Nephron progenitor cell (in vitro differentiated cells): ENCODE measurements around the gene NEMP1.
"Not testable (repeated sequence)": the region's sequence is repeated elsewhere in the genome, so short reads cannot be mapped to it uniquely, and the experiment has no call there.

ENCODE experiments used
- DNase-seq: peaks from one replicate; pipeline ENCODE4 v3.0.0; 2021
- H3K27ac Mint-ChIP-seq: 2 replicates; pipeline ENCODE4 v1.8.0; 2021; ENCODE audit warnings: mild to moderate bottlenecking, moderate library complexity, mixed read lengths
- H3K27me3 Mint-ChIP-seq: 2 replicates; pipeline ENCODE4 v1.8.0; 2021; ENCODE audit warnings: mild to moderate bottlenecking, low read depth, mixed read lengths; ENCODE audit not compliant: poor library complexity
- H3K36me3 Mint-ChIP-seq: 2 replicates; pipeline ENCODE4 v1.8.0; 2021; ENCODE audit warnings: low read depth, mixed read lengths
- H3K4me1 Mint-ChIP-seq: 2 replicates; pipeline ENCODE4 v1.8.0; 2021; ENCODE audit warnings: mixed read lengths
- H3K4me3 Mint-ChIP-seq: 2 replicates; pipeline ENCODE4 v1.8.0; 2021; ENCODE audit warnings: mild to moderate bottlenecking, moderate library complexity, mixed read lengths
- H3K9me3 Mint-ChIP-seq: 2 replicates; pipeline ENCODE4 v1.8.0; 2021; ENCODE audit warnings: mild to moderate bottlenecking, moderate library complexity, mixed read lengths
- CTCF ChIP-seq: fragments of 200-600 bp; sonication (generic); IDR thresholded peaks from 2 replicates; pipeline ENCODE4 v1.5.0; 2021; ENCODE audit warnings: antibody characterized with exemption

NEMP1 gene

GRCh38 chr12:57055824-57056223, 22.8 kb downstream of the NEMP1 start:
- Mint-ChIP-seq H3K4me1 (no peaks in the 10 kb centered on the region), H3K9me3 (peaks cover 7% of the 10 kb centered on the region), H3K4me3 (no peak overlapping the region), H3K27me3 (peaks cover 5% of the 10 kb centered on the region), H3K27ac (no peak overlapping the region), H3K36me3 (peaks cover 42% of the 10 kb centered on the region)
- no peak for DNase-seq
- no peak for TF ChIP-seq CTCF

DNA sequence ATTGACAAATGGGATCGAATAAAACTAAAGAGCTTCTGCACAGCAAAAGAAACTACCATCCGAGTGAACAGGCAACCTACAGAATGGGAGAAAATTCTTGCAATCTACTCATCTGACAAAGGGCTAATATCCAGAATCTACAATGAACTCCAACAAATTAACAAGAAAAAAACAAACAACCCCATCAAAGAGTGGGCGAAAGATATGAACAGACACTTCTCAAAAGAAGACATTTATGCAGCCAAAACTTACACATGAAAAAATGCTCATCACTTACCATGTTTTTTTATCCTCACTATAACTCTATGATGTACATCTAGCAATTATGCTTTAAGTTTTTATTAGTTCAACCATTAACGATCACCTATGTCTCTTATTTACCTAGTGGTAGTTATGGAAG, 24.7 kb downstream of the NEMP1 start:
- Mint-ChIP-seq H3K27me3 (peaks cover 13% of the 10 kb centered on the region), H3K36me3 (peaks cover 31% of the 10 kb centered on the region)
- H3K4me1 Mint-ChIP-seq, DNase-seq, H3K9me3 Mint-ChIP-seq, H3K4me3 Mint-ChIP-seq, H3K27ac Mint-ChIP-seq: not testable (repeated sequence)

DNA sequence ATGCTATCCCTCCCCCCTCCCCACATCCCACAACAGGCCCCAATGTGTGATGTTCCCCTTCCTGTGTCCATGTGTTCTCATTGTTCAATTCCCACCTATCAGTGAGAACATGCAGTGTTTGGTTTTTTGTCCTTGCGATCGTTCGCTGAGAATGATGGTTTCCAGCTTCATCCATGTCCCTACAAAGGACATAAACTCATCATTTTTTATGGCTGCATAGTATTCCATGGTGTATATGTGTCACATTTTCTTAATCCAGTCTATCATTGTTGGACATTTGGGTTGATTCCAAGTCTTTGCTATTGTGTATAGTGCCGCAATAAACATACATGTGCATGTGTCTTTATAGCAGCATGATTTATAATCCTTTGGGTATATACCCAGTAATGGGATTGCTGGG, 25.4 kb downstream of the NEMP1 start:
- H3K27ac Mint-ChIP-seq, DNase-seq, H3K4me1 Mint-ChIP-seq, H3K4me3 Mint-ChIP-seq, H3K9me3 Mint-ChIP-seq: not testable (repeated sequence)
- peaks cover 17% of the 10 kb centered on the region for H3K27me3 Mint-ChIP-seq
- H3K36me3 Mint-ChIP-seq = peaks cover 25% of the 10 kb centered on the region

- DNase-seq = no peak
- H3K4me3 Mint-ChIP-seq = no peak overlapping the region
- no peak overlapping the region for H3K27ac Mint-ChIP-seq
- H3K4me1 Mint-ChIP-seq = no peaks in the 10 kb centered on the region
- H3K36me3 Mint-ChIP-seq = peaks cover 15% of the 10 kb centered on the region
- H3K9me3 Mint-ChIP-seq = peaks cover 7% of the 10 kb centered on the region
- peaks cover 34% of the 10 kb centered on the region for H3K27me3 Mint-ChIP-seq
- no peak for TF ChIP-seq CTCF
Measured at GRCh38 chr12:57051011-57051410, 27.6 kb downstream of the NEMP1 start.

GRCh38 chr12:57049890-57050289, 28.7 kb downstream of the NEMP1 start, which contains the start of gene MYO1A:
MYO1A (minus strand) TSS chr12:57050129; CDS start chr12:57048323, 1,806 bp downstream.
- no peak for TF ChIP-seq CTCF
- peaks cover 10% of the 10 kb centered on the region for H3K36me3 Mint-ChIP-seq
- no peaks in the 10 kb centered on the region for H3K4me1 Mint-ChIP-seq
- H3K27me3 Mint-ChIP-seq = peaks cover 44% of the 10 kb centered on the region
- peak; percentile 27 for DNase-seq
- H3K27ac Mint-ChIP-seq = no peak within 1 kb of the TSS
- H3K9me3 Mint-ChIP-seq = peaks cover 7% of the 10 kb centered on the region
- no peak within 1 kb of the TSS for H3K4me3 Mint-ChIP-seq

DNA sequence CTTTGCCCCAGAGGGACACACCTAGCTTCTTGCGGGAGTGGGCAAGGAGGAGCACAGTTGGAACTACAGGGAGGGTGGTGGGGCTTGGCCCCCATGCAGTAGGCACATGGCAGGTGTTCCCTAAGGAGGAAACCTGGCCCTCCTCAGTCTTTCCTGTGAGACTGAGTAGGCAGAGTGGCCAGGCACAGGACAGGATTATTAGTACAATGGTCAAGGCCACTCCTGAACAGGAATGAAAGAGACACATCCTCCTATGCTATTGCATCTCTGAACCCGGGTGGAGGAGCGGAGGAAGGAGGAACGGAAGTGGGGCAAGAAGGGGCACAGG, 29.5 kb downstream of the NEMP1 start:
- Mint-ChIP-seq H3K4me1 (no peaks in the 10 kb centered on the region), H3K27me3 (peaks cover 44% of the 10 kb centered on the region), H3K36me3 (peaks cover 7% of the 10 kb centered on the region), H3K4me3 (no peak overlapping the region), H3K9me3 (peaks cover 5% of the 10 kb centered on the region), H3K27ac (no peak overlapping the region)
- no peak for TF ChIP-seq CTCF
- DNase-seq = no peak

DNA sequence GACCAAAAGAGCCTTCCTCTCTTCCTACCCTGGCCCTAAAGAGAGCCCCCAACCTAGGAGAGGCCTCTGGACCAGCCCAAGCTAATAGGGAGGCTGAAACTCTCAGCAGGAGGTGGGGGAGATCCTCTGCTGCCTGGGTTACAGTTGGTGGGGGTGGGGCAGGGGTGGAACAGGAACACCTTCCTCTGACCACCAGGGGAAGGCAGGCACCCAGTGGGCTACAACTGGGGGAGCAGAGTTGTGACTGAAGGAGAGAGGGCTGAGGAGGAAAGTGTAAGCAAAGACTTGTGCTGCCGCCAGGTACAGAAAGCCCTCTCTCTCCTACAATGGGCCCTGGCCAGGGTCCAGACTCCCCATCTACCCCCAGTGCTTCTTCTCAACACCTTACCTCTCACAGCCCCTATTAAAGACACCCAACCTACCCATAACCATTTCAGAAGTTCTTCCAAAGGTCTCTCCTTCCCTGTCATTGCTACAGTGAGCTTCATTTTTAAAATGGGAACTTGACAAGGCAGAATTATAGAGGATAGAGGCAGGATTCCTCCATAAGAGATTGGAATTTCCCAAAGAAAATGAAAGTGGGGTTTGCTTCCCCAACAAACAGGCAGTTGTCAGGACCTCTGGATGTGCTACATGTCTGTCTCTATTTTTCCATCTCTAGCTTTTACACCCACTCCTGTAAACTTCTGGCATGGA, 30.0 kb downstream of the NEMP1 start:
- H3K27ac Mint-ChIP-seq = no peak overlapping the region
- peaks cover 48% of the 10 kb centered on the region for H3K27me3 Mint-ChIP-seq
- no peak for TF ChIP-seq CTCF
- peaks cover under 1% of the 10 kb centered on the region for H3K9me3 Mint-ChIP-seq
- no peak overlapping the region for H3K4me3 Mint-ChIP-seq
- no peak for DNase-seq
- H3K4me1 Mint-ChIP-seq = no peaks in the 10 kb centered on the region
- peaks cover 2% of the 10 kb centered on the region for H3K36me3 Mint-ChIP-seq
